ENCODE data around the gene RTBDN. TPM values are rescaled to one million over a fixed set of nuclear protein-coding genes. Genes with fewer than 3 reads are reported as not detected.

The RTBDN gene
- total RNA-seq, 1 experiment from 2014 or later, result 5.6 TPM

DNA sequence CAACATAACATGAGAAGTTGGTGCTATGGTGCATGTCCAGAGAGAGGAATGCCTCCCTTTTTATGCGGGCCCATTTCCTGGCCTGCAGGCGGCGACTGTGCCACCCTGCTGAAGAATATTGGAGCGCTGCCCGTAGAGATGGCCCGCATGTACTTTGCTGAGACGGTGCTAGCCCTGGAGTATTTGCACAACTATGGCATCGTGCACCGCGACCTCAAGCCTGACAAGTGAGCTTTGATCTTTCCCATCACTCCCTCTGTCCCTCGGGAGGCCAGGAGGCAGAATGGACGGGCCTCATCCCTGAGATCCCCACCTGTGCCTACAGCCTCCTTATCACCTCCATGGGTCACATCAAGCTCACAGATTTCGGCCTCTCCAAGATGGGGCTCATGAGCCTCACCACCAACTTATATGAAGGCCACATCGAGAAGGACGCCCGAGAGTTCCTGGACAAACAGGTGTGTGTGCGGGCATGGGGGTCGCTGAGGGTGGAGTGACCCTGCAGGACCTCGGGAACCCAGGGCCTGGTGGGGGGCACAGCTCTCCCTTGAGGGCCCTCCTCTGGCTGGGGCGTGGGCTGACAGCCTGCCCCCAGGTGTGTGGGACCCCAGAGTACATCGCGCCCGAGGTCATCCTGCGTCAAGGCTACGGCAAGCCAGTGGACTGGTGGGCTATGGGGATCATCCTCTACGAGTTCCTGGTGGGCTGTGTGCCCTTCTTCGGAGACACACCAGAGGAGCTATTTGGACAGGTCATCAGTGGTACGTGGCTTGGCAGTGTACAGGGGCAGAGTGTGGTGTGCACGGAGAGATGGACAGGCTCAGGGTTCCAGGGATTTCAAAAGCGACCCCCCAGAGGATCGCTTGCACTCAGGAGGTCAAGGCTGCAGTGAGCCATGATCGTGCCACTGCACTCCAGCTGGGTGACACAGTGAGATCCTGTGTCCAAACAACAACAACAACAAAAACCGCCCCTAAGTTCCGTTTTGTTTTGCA lies 30.6 kb upstream of the RTBDN start:
- Histone ChIP-seq H4K91ac (ENCODE audit: insufficient read length, low read depth, low read length) (no peak overlapping the region), H2AFZ (ENCODE audit: low read length) (no peak overlapping the region), H3K56ac (ENCODE audit: insufficient read length, low read depth, low read length) (no peak overlapping the region), H3K23me2 (ENCODE audit: insufficient read length, low read depth, low read length, poor library complexity, severe bottlenecking) (peaks cover 5% of the 10 kb centered on the region), H2BK15ac (ENCODE audit: low read depth, low read length) (no peak overlapping the region), H2BK20ac (ENCODE audit: low read depth, low read length, poor library complexity, severe bottlenecking) (no peak overlapping the region), H3K4ac (ENCODE audit: low read depth, low read length) (no peak overlapping the region), H4K20me1 (ENCODE audit: control insufficient read depth, insufficient read depth, insufficient read length) (peaks cover 7% of the 10 kb centered on the region), H2BK5ac (ENCODE audit: insufficient read length, low read length) (no peak overlapping the region), H3K79me2 (ENCODE audit: insufficient read depth, low read length) (no peaks in the 10 kb centered on the region), H3K4me2 (ENCODE audit: insufficient read depth, insufficient read length, low read length) (no peak overlapping the region), H3T11ph (ENCODE audit: low read length) (no peak overlapping the region), H3K9me3 (ENCODE audit: control insufficient read depth, low read depth, low read length) (no peaks in the 10 kb centered on the region), H3K27ac (ENCODE audit: insufficient read length, low read depth, low read length) (no peak overlapping the region), H4K8ac (replicated peaks; ENCODE audit: insufficient read length, low read depth, low read length) (no peak overlapping the region), H3K23ac (ENCODE audit: insufficient read length, low read depth, low read length) (no peak overlapping the region), H2BK12ac (ENCODE audit: insufficient read length, low read depth, low read length) (no peak overlapping the region), H3K79me1 (ENCODE audit: insufficient read depth, low read depth, low read length, poor library complexity, severe bottlenecking) (no peaks in the 10 kb centered on the region), H4K5ac (ENCODE audit: insufficient read length, low read depth, low read length) (no peak overlapping the region), H3K14ac (ENCODE audit: insufficient read depth, low read length) (no peak overlapping the region), H3K18ac (ENCODE audit: insufficient read length, low read depth, low read length) (no peak overlapping the region), H2AK5ac (ENCODE audit: insufficient read length, low read length) (no peak overlapping the region), H3K4me1 (ENCODE audit: insufficient read depth, low read length) (peaks cover 3% of the 10 kb centered on the region; the same call in 1 of the 2 replicates), H2BK120ac (ENCODE audit: low read depth, low read length, poor library complexity, severe bottlenecking) (no peak overlapping the region), H3K9ac (ENCODE audit: extremely low read depth, insufficient read length, low read length) (no peak overlapping the region), H3K27me3 (ENCODE audit: insufficient read depth, low read length) (no peaks in the 10 kb centered on the region)
- TF ChIP-seq, protein P1, sequence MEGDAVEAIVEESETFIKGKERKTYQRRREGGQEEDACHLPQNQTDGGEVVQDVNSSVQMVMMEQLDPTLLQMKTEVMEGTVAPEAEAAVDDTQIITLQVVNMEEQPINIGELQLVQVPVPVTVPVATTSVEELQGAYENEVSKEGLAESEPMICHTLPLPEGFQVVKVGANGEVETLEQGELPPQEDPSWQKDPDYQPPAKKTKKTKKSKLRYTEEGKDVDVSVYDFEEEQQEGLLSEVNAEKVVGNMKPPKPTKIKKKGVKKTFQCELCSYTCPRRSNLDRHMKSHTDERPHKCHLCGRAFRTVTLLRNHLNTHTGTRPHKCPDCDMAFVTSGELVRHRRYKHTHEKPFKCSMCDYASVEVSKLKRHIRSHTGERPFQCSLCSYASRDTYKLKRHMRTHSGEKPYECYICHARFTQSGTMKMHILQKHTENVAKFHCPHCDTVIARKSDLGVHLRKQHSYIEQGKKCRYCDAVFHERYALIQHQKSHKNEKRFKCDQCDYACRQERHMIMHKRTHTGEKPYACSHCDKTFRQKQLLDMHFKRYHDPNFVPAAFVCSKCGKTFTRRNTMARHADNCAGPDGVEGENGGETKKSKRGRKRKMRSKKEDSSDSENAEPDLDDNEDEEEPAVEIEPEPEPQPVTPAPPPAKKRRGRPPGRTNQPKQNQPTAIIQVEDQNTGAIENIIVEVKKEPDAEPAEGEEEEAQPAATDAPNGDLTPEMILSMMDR (conservative IDR thresholded peaks at IDR 0.05), result peak; percentile 20; the same call in 2 of the 3 replicates
- peaks cover 12 to 15% (median 12%) of the 10 kb centered on the region in 3 experiments for H3K36me3 Mint-ChIP-seq (ENCODE audit: insufficient read depth in 1 of 3, low read depth in 3 of 3)
- DNase-seq, result no peak
- H3K9me3 Mint-ChIP-seq, result no peaks in the 10 kb centered on the region; a peak in 1 of 5 replicates
- H3K27ac Mint-ChIP-seq, result no peak overlapping the region; a peak in 2 of 7 replicates
- H3K4me1 Mint-ChIP-seq, result peaks cover 24 to 32% of the 10 kb centered on the region in 2 experiments
- H3K27me3 Mint-ChIP-seq (ENCODE audit: low read depth), result peaks cover 11% of the 10 kb centered on the region
- WGBS (ENCODE audit: extremely low coverage, insufficient read length, low lambda C conversion rate), result no CpG with 5 or more reads among the region's 34 CpGs
- peak overlapping the region in 1 of 2 experiments; percentile 6; a peak in 1 of 5 replicates for H3K4me3 Mint-ChIP-seq

Measured in H9 (cell line).